ENCODE data around the gene IFT122.

The IFT122 gene

GRCh38 chr3:129441782-129442181 is 1.8 kb downstream of the IFT122 start:
- no peak for DNase-seq

DNA sequence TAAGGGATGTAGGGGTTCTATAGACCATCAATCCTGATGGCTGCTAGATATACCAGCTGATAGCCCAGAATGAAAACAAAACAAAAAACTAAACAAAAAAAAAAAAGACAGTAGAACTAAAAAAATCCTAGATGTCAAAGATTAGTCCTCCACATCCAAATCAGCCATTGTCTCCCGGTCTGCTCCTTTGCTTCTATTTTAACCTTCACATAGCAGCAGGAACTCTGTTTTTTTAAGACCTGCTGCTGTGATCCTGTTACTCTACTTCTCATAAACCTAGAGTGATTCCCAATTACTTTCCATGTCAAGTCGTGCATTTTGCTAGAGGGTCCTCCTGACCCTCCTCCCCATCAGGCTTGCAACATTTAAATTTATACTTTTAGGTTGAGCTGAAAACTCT is 2.5 kb downstream of the IFT122 start:
- no peak for DNase-seq

- no peak for DNase-seq
Observed at GRCh38 chr3:129442947-129443346, 2.9 kb downstream of the IFT122 start.

DNA sequence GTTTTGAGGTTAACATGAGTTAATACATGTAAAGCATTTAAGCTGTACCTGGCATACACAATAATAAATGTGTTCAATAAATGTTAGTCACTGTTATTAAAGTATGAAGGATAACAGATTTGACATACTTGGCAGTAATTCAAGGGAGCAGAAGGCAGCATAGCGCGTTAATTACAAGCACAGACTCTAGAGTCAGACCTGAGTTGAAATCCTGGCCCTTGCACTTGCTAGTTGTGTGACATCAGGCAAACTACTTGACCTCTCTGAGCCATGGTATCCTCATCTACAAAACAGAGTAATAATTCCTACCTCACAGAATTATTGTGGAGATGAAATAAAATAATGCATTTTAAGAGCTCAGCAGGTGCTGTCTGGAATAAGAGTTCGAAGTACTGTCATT is 5.4 kb downstream of the IFT122 start:
- DNase-seq = no peak

DNA sequence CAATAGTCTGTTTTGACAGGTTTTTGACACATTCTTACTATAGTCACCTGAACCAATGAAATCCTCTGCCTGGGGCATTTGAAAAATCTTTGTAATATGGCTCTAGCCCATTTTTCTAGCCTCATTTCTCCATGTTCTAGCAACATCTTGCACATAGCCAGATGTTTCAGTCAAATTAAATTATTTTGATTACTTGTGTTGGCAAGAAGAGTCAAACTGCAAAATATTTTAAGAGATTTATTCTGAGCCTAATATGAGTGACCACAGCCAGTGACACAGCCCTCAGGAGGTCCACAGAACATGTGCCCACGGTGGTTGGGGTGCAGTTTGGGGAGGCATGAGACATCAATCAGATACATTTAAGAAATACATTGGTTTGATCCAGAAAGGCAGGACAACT is 6.9 kb downstream of the IFT122 start:
- DNase-seq = no peak

DNA sequence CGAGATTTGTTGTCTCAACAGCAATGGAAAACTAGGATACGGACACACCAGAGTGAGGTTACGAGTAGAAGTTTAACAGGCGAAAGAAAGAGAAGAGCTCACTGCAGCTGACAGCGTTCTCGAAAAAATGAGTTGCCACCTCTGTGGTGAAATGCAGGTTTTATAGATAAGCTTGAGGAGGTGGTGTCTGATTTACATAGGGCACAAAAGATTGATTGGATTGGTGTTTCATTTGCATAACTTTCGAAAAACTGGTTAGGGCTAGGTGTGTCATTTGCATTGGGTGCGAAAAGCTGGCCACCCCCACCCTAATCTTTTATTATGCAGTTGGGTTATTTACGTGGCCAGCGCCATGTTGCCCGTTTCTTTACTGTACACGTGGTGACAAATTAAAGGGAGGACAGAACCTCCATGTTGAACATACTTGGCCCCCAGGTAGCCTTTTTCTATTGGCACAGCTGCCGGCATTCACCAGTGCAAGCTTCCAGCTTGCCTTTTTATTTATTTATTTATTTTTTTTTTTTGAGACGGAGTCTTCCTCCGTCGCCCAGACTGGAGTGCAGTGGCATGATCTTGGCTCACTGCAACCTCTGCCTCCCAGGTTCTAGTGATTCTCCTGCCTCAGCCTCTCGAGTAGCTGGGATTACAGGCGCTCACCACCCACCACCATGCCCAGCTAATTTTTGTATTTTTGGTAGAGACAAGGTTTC is 8.3 kb downstream of the IFT122 start:
- no peak for DNase-seq

DNA sequence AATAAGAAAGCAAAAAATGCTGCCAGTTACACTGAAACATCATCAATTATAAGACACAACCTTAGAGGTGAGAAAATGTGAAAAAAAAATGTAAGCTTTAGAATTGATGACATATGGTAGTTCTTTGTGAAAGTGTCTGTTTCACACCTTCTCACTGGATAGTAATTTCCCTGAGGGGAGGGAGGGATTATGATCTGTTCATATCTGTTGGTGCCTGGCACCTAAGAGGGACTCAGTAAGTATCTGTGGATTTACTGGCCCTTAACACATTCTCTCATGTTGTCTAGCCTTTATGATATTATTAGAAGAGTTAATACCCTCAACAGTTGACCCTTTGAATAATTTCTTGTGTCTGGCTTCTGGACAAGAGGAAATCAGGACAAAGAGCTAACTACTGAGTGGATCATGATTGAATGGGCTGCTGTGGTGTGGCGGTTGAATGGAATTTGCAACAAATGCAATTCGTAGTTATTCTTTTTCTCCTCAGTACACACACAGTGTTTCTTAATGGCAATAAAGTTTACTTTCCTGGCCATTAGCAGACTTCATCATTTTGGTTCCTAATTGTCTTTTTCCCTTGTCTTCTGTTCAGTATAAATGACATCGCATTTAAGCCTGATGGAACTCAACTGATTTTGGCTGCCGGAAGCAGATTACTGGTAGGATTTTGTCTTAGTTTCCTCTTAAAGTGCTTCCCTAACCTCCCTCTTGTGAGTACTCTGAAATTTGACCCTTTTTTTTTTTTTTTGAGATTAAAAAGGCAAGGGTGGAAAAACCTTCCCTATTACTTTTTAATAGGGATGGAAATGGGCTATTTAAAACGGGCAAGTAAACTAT is 9.5 kb downstream of the IFT122 start:
- DNase-seq = no peak

DNA sequence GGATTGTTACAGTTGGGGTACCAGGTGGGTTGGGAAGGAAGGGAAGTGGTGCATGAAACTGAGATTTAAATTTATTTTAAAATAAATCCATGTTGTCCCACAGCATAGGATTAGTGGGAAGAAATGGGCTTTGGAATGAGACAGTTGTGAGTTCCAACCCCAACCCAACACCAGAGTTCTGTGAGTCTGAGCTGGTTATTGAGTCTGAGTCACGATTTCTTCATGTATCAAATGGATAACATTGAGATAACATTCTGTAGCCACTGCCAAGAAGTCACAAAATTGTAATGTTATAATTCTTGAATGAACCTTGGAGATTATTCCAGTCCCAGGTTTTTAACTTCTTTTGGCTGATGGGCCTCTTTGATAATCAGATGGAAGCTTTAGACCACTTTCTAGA is 13.7 kb downstream of the IFT122 start:
- DNase-seq = no peak

- no peak for DNase-seq
Observed at GRCh38 chr3:129460155-129460554, 20.1 kb downstream of the IFT122 start.

DNA sequence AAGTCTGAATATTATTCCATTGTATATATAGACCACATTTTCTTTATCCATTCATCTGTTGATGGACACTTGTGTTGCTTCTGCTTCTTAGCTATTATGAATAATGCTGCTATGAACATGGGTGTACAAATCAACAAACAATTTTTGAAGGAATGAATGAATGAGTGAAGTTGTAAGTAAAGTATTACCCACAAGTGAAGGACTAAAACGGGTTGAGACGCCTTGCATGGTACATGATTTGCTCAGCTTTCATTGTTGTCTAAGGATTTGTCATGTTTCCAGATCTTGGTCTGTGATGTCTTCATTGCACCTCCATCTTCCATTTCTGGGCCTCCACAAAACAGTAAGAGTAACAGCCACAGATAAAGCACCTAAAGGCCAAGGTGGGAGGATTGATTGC is 20.5 kb downstream of the IFT122 start:
- DNase-seq = no peak

GRCh38 chr3:129461022-129461421 is 21.0 kb downstream of the IFT122 start:
- DNase-seq = no peak

DNA sequence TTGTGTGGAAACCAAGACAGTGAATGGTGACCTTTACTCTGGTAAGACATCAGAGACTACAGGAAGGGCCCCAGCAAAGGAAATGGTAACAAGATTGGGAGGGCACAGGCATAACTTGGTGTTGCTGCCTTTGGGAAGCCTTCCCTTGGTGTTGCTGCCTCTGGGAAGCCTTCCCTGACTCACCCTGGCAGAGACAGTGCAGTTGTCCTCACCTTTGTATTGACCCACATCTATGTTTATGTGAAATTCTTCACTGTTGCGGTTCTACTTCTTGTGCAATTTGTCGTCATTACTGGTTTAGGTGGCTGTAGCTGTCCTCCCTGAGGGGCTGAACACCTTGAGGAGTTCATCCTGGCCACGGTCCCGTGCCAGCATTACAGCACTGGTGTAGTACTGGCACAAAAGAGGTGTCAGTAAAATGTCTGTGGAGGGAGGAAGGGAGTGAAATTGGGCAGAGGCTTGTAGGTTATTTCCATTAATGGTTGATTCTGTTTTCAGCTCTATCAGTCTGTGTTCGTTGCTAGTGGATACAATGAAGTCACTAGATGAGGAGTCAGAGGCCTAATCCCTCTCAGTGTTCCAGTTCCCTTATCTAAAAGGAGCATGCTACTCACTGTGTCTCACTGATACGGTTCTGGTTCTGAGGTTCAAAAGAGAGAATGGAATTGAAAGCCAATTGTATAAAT is 21.6 kb downstream of the IFT122 start:
- DNase-seq = no peak

- DNase-seq = no peak
Observed at GRCh38 chr3:129462361-129462968, 22.4 kb downstream of the IFT122 start.

DNA sequence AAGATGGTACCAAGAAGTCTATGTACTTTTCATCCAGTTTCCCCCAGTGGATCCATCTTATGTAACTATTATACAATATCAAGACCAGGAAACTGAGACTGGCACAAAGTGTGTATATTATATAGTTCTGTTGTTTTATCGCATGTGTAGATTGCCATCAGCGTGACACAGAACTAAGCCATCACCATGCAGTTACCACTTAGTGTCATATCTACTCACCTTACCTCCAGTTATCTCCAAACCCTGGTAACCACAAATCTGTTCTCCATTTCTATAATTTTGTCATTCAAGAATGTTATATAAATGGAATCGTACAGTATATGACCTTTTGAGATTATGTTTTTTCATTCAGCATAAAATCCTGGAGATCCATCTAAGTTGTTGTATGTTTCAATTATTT is 23.1 kb downstream of the IFT122 start:
- DNase-seq = no peak

GRCh38 chr3:129463716-129464115 is 23.7 kb downstream of the IFT122 start:
- no peak for DNase-seq

- no peak for DNase-seq
Observed at GRCh38 chr3:129467932-129468331, 27.9 kb downstream of the IFT122 start.

GRCh38 chr3:129469026-129469425 is 29.0 kb downstream of the IFT122 start:
- DNase-seq = no peak

GRCh38 chr3:129470861-129471260 is 30.8 kb downstream of the IFT122 start:
- no peak for DNase-seq

DNA sequence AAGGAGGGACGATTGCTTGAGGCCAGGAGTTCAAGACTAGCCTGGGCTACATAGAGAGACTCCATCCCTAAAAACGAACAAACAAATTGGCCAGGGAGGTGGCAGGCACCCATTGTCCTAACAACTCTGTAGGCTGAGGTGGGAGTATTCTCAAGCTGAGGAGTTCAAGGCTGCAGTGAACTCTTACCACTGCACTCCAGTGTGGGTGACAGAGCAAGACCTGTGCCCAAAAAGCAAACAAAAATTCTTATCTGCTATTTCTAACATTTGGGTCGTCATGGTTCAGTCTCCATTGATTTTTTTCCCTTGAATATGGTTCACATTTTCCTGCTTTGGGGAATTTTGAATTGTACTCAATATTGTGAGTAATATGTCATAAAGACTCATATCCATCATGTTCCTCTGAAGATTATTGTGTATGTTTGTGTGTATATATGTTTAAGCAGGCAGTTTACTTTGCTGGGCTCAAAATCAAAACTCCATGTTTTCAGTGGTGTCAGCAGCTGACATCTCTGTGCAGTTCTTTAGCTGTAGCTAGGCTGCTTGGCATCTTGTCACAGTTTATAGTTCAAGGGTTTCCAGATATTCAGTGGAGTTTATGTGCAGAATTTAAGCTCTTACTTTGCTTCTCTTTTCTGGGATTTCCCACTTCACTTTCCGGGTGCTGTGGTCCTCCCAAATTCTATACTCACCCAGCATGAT is 33.2 kb downstream of the IFT122 start:
- DNase-seq = no peak

- no peak for DNase-seq
Observed at GRCh38 chr3:129473769-129474152, 33.7 kb downstream of the IFT122 start.

- DNase-seq = no peak
Observed at GRCh38 chr3:129474984-129475804, 35.2 kb downstream of the IFT122 start.

- DNase-seq = no peak
Observed at GRCh38 chr3:129475863-129476262, 35.8 kb downstream of the IFT122 start.

Measured in 8988T (cell line).